Fibroblast of gingiva (primary cell): ENCODE data around the gene APOBEC3B.
A peak's percentile ranks its signal among the peaks of the same experiment; 100 is the strongest.
"Not testable (repeated sequence)": the region's sequence is repeated elsewhere in the genome, so short reads cannot be mapped to it uniquely, and the experiment has no call there.

Experiments
- DNase-seq: peaks from one replicate; pipeline ENCODE4 v3.0.0-alpha.2; 2011; ENCODE audit warnings: low read depth

Gene APOBEC3B

GRCh38 chr22:38951734-38952133, 30.4 kb upstream of the APOBEC3B start:
- DNase-seq: peak; percentile 0

GRCh38 chr22:38952281-38952993, 29.7 kb upstream of the APOBEC3B start:
- DNase-seq: peak; percentile 9

GRCh38 chr22:38953091-38953490, 29.1 kb upstream of the APOBEC3B start:
- no peak for DNase-seq

- peak; percentile 0 for DNase-seq
Measured at GRCh38 chr22:38953577-38954413, 28.4 kb upstream of the APOBEC3B start.

GRCh38 chr22:38954414-38955043, 27.6 kb upstream of the APOBEC3B start:
- peak; percentile 0 for DNase-seq

GRCh38 chr22:38955250-38955905, 26.8 kb upstream of the APOBEC3B start:
- peak; percentile 0 for DNase-seq

GRCh38 chr22:38955926-38956325, 26.2 kb upstream of the APOBEC3B start:
- DNase-seq: peak; percentile 0

- DNase-seq: peak; percentile 0
Measured at GRCh38 chr22:38956551-38956950, 25.6 kb upstream of the APOBEC3B start.

- DNase-seq: peak; percentile 0
Measured at GRCh38 chr22:38957046-38957770, 24.9 kb upstream of the APOBEC3B start, which contains the start of gene APOBEC3A. APOBEC3A (plus strand) TSS chr22:38957609; CDS start chr22:38957692, 83 bp downstream.

GRCh38 chr22:38957808-38958650, 24.1 kb upstream of the APOBEC3B start:
- peak; percentile 0 for DNase-seq

- not testable (repeated sequence) for DNase-seq
Measured at GRCh38 chr22:38958651-38958943, 23.6 kb upstream of the APOBEC3B start.

GRCh38 chr22:38959590-38959989, 22.6 kb upstream of the APOBEC3B start:
- DNase-seq: peak; percentile 0

- DNase-seq: not testable (repeated sequence)
Measured at GRCh38 chr22:38960673-38961072, 21.5 kb upstream of the APOBEC3B start.

GRCh38 chr22:38963291-38963738, 18.8 kb upstream of the APOBEC3B start:
- not testable (repeated sequence) for DNase-seq

- DNase-seq: no peak
Measured at GRCh38 chr22:38963872-38964271, 18.3 kb upstream of the APOBEC3B start.

GRCh38 chr22:38964306-38964705, 17.8 kb upstream of the APOBEC3B start:
- DNase-seq: no peak

- no peak for DNase-seq
Measured at GRCh38 chr22:38964989-38965388, 17.2 kb upstream of the APOBEC3B start.

GRCh38 chr22:38965614-38966379, 16.4 kb upstream of the APOBEC3B start:
- DNase-seq: no peak

- DNase-seq: no peak
Measured at GRCh38 chr22:38966380-38966702, 15.8 kb upstream of the APOBEC3B start.

GRCh38 chr22:38966942-38967341, 15.2 kb upstream of the APOBEC3B start:
- no peak for DNase-seq
